Suppressor macrophage treated with lipopolysaccharide for 1 hour (primary cell): Measurements from ENCODE around the gene KCNQ1.

Experiments
- DNase-seq, 3 donors: peaks; one replicate each; pipeline ENCODE4 v3.0.0-alpha.2; 2020 to 2022

KCNQ1 gene

DNA sequence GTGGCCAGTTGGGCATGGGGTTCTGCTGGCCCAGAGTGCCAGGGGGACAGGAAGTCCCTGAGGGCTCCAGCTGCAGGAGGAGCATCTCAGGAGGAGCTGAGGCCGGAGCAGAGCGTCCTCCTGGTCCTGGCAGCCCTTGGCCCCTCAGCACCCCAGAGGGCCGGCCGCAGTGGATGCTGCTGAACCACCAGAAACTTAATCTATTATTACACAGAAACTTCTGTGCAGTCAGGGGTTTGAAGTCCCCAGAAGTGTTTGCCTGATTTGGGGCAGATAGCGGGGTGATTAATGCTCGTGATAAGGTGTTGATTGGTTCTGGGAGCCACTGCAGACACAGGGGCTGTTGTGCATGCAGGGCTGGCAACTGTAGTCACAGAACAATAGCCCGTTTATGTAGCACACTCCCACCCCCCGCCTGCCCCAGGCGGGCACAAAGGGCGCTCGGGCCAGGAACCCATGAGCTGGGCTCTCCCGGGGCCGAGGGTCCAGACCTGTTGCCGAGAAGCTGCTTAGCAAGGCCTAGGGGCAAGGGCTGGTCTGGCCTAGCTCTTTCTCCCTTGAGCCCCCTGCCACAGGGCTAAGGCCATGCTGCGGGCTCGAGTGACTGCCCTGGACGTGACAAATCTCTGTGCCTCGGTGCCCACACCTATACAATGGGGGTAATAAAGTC lies 284.0 kb downstream of the KCNQ1 start:
- DNase-seq: no peak

DNA sequence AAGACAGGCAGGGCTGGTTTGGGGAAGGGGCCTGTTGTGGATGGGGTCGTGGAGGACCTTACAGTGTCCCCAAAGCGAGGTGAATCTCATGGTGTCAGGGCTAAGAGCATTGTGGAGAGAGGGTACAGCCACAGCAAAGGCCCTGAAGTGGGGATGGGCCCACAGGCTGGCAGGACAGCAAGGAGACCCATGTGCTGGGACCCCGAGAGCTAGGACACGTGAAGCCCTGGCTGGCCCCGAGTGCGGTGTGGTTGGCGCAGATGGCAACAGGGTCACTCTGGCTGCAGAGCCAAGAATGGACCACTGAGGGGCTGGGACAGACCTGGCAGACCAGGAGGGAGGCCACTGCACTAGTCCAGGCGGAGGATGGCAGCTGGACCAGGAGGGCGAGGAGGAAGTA lies 285.0 kb downstream of the KCNQ1 start:
- DNase-seq: no peak

DNA sequence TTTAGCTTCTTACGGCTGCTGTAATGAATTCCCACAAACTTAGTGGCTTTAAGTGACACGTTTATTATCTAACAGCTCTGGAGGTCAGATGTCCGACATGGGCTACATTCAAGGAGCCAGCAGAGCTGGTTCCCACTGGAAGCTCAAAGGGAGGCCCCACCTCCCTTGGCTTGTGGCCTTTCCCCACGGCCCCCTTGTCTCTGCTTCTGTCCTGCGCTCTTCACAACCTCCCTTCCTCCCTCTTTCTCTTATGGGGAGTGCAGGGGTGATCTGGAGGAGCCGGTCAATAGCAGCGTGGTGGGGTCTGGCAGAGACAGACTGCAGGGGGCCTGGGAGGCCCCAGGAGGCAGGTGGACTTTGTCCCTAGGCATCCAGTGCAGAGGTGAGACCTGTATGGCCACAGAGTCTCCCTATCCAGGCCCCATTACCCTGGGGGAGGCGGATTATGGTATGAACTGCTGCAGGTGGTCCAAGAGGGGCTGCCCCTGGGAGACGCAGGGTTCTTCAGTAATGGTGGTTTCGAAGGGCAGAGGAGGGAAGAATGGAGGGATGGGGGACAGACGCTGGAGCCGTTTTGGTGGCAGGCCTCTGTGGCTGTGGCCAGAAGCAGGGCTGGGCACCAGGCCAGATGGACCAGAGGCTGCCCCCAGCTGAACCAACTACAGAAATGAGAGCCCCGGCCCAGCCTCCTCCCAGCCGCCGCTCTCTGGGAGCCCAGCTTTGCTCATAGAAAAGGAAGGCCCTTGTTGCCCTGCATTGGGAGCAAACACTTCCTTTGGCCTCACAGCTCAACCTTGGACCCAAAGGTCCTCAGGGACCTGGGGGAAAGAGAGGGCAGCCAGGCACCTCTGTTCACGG lies 285.7 kb downstream of the KCNQ1 start:
- DNase-seq: no peak

DNA sequence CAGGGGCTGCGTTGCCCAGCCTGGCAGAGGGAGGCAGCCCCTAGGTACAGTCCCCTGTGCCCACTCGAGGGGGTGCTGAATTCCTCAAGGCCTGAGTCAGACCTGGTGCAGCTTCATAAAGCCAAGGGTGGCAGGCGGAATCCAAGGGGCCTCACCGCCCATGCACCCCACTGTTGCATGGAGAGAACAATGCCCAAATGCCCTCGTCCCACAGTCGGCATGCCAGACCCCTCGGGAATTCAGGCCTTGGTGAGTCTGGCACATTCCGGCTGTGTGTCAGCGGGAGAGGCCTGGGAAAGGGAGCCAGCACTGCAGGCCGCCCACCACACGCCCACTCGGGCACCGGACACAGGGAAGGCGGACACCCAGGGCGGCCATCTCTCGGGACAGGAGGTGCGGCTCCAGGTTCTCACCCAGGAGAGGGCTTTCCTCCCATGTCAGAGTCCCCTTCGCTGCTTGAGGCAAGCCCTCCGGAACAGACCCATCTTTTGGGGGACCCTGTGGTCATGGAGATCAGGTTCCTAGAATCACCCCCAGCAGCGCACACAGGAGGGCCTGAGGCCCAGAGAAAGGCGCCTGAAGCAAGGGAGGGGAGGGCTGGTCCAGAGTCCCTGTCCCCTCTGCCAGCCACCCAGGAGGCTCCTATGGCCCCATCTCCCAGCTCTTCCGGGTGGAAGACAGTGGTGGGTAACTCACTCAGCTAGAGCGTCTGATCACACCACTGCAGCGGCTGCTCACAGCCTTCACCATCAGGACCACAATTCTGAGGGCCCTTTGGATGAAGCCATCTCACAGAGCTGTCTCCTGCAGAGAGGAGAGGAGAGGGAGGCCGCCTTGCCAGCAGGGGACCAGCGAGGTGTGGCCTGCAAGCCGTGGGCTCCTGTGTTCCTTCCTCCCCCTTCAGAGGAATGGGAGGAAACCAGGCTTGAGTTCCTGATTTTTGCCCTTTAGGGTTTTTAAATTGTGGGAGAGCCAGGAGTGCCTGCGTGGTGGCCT lies 286.6 kb downstream of the KCNQ1 start:
- no peak for DNase-seq

DNA sequence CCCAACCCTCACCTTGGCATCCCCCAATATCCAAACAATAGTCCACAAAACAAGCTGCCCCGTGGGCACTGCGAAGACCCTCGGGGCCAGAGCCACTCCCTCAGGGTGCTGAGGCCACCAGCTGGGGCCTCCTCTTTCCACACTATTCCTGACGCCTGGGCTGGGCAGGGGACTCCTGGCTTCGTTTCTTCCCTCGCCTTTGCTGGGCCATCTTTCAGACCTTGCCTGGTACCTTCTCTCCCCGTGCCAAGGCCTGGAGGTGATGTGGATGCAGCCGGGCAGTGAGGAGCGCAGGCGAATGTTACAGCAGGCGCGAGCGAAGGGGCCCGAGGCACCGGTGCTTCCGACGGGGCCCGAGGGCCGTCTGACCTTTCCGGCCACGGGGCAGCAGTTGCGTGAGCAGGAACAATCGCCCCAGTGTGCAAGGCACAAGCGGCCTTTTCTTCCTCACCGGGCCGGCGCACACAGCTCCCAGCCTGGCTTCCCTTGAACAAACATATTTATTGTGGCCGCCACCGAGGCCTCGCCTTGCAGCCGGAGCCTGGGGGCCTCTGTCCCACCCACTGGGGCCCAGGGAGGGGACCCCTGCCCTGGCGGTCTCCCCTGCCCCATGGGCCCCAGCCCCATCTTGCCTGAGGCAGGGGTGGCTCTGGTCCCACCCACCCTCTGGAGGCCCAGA lies 287.6 kb downstream of the KCNQ1 start:
- no peak for DNase-seq

DNA sequence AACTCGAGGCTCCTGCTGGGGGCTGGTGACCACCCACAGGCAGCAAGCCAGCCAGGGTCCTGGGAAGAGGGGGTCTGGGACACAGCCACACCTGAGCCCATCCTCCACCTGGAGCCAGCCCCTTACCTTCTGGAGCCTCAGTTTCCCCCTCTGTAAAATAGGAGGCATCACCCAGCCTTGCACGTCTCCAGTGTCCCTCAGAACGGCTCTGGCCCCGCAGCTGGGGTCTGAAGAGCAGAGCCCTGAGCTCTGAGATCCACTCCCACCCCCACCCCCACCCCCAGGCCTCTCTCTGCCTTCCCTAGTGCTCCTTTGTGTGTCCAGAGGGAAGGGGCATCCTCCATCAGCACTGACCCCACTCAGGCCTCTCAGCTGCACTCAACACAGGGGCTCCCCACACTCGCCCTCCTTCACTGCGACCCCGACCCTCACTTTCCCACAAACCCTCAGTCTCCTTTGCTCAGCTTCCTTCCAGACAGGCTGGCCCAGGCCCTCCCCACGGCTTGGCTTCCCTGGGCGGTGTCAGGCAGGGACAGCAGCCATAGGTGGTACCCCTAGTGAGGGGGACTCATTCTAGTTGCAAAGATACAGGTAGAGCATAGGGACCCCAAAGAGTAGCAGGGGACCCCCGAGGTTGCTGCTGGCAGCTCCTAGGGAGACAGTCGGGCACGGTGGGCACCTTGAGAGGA lies 288.3 kb downstream of the KCNQ1 start:
- no peak for DNase-seq

DNA sequence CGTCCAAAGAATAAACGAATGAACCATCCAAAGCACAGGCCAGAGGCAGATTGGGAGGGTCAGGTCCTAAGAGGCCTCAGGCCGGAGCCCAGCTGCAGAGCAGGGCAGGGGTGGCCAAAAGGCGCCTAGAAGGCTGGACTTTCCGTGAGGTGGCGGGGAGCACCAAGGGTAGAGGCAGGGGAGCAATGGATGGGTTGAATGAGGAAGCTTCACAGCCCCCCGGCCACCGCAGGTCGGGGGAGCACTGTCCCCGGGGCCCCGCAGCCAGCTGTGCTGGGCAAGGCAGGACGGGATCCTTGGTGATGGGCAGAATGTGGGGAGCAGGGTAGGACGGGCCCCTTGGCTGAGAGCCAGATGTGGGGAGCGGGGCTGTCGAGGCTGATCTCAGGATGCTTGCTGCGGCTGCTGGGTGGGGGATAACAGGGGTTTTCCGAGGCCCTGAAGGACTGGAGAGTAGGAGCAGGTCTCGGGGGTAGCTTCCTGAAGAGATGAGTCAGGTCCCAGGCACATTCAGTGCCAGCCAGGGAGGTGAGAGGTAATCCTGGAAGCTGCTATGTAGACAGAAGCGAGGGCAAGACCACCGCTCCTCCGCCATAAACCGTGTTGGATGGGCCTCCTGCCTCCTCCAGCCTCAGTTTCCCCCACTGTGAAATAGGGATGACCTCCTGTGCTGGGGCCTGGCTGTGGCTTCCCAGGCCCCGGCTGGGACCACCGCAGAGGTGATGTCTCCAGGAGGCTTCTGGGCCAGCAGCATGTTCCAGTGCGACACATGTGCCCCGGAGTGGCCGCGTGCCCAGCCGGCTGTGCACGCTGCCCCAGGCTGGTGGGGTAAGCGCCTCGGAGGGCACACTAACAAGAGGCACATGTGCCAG lies 289.6 kb downstream of the KCNQ1 start:
- DNase-seq: no peak

DNA sequence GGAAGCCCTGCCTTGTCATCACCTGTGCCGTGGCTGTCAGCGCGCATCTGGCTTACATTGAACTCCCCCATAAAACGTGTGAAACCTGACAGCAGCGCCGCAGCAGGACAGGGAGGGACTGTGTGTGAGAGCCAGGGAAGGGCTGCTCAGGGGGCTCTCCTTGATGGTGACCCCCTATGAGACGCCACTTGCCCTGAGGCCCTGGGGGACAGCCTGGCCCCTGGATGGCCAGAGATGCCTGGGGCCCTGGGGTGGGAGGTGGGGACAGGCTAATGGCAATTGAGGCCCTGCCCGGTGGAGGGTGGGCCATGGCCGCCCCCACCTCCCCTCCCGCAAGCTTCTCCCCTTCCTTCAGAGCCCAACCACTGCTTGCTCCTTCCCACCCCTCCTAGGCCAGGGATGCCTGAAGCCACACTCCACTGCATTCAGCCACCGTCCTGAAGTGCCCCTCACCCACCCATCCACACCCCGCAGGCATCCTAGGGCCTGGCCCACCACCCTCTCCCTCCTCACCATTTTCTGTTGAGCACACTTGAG lies 290.3 kb downstream of the KCNQ1 start:
- DNase-seq: no peak

DNA sequence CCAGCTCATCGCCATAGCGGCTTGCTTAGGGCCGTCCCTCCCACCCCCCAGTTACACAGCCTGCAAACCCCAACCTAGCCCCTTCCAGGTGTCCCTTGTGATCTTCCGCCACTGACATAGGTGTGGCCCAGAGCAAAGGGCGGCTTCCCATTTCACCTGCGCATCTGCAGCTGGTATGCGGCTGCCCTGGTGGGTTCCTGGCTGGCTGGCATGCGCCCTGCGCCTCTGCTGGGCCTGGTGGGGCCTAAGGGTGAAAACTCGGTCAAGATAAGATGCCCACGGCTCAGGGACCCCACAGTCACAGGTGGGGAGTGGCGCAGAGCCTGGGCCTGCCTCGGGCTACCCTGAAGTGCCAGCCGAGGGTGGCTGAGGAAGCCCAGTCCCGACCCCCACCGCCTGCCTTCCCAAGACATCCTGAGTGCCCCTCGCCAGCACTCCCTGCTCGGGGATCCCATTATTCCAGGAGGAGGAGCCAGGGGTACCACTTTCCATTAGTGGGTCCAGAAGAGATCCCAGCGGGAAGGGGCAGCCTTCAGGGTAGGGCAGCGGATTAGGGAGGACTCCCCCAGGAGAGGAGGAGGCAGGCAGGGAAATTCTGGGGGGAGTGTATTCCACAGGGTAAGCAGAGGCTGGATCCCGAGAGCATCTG lies 291.9 kb downstream of the KCNQ1 start:
- no peak for DNase-seq

DNA sequence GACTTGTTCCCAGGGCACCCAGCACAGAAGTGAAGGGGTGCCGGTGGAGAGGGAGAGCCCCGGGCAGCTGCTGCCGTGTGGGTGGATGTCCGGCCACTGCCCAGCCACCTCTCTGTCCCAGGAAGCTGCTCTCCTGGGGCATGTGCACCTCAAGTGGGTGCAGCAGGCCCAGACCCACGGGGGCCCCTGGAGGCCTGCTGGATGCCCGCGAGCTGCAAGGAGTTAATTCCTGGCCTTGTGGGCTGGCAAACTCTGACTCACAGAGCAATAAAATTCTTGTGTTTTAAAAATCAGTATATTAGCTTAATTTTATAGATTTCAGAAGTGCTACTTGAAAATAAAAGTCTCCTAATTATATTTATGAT lies 292.4 kb downstream of the KCNQ1 start:
- DNase-seq: no peak

DNA sequence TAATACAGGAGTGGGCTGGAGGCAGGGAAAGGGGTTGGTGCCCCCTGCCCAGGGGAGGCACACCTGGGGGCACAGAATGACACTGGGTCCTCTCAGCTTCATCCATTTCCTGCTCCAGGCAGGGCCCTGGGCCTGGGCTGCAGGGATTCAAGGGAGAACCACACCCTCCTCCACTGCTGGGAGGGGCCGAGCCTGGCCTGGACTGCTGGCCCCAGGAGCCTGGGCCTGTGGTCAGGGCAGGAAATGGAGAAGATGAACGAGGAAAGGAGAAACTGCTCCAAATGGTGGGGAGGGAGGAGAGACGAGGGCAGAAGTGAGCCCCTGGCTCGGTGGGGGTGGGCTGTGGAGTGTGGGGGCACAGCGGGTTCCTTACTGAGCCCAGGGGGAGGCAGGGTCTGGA lies 293.1 kb downstream of the KCNQ1 start:
- peak in 2 of 3 donors; percentile 6 to 18 for DNase-seq

DNA sequence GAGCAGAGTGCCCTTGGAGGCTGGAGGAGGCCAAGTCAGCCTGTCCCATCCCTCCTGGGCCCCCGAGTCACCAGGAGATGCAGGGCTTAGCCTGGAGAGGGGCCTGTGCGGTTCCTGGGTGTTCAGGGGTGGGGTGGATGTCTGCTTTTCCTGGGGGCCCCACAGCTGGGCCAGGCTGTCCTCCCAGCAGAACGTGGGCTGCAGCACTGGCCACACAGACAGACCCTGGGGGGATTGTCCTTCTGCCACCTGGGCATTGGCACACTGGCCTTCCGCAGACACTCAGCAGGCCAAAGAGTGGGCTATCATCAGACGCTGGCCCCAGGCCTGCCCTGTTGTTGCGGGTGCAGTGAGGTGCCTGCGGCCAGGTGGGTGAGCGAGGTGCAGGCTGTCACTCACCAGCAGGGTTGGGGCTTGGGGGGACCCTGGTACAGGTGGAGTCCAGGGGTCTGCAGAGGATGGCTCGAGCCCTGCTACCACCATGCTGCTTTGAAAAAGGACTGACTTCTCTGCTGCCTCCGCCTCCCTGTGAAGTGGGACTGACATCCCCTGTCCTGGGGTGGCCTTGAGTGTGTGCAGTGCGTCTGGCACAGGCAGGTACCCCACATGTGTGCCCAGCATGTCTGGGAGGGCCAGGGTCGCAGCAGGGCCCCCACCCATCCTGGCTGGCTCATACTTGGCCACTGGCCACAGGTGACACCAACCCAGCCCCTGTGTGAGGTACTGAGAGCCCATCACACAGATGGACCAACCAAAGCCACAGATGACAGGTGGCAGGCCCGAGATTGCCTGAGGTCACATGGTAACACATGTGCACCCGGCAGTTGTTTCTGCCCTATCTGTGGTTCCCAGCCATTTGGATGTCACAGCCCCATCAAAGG lies 294.0 kb downstream of the KCNQ1 start:
- DNase-seq: no peak

DNA sequence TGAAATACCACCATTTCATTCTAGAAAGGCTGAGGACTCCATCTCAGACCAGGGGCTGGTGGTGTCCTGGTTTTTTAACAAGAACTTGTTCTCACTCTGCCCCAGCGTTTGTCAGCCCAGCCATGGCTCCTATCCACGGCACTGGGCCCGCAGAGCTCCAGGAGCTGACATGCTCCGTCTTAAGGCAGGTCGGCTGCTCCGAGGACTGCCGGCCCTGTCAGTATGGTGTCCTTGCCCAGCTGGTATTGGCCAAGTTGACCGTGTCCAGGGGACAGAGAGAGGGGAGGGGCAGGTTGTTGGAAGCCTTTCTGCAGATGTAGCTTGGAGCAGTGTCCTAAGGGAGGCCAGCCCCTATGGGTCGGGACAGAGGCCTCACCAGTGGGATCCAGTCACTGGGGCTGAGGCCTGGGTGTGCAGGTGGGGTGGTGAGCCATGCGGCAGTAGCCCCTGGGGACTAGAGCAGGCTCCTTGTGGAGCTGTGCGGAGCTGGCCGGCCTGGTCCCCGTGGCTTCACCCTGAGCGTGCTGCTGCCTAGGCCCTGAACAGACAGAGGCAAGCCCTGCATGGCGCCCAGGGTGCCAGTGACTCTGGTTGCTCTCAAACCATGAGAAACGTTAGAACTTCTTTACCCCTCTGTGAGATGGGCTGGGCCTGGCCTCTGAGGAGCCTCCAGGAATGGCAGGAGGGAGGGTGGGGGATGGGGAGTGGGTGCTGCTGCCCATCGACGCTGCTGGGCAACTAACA lies 294.9 kb downstream of the KCNQ1 start:
- no peak for DNase-seq

DNA sequence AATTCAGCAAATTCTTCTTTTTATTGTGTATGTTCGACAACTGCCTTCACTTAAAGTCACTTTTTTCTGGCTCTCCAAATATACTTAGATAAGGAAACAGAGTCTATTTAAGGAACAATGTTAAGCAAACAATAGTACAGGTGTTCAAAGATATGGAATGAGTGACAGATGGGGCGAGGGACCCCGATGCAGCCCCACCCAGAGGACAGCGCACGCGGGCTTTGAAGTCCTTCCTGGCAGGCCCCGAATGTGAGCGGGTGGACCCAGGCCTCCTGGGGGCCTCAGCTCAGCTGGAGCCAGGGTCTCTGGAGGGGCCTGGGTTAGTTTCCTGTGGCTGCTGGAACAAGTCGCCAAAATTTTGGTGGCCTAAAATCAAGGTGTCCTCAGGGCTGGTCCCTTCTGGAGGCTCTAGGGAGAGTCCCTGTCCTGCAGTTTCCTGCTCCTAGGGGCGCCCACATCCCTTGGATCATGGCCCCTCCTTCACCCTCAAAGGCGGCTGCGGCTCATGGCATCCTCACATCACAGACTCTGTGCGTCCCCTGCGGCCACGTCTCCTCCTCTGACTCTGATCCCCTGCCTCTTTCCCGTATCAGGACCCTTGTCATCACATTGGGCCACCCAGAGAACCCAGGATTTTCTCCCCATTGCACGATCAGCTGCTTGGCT lies 295.6 kb downstream of the KCNQ1 start:
- no peak for DNase-seq

DNA sequence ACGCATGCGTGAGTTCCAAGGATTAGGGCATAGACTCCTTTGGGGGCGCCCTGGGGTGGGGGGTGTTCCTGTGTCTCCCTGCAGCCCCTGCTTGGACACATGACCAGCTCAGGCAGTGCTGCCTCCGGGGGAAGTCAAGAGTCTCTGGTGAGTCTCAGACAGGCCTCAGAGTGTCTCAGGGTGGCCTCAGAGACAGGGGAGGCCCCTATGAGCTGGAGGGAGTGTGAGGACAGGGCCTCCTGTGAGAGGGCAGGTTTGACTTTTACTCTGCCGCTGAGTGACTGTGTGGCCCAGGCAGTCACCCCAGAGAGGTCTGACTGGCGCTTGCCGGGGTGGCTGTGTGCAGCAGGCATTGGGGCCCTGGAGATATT lies 296.2 kb downstream of the KCNQ1 start:
- DNase-seq: peak in 1 of 3 donors; percentile 3

DNA sequence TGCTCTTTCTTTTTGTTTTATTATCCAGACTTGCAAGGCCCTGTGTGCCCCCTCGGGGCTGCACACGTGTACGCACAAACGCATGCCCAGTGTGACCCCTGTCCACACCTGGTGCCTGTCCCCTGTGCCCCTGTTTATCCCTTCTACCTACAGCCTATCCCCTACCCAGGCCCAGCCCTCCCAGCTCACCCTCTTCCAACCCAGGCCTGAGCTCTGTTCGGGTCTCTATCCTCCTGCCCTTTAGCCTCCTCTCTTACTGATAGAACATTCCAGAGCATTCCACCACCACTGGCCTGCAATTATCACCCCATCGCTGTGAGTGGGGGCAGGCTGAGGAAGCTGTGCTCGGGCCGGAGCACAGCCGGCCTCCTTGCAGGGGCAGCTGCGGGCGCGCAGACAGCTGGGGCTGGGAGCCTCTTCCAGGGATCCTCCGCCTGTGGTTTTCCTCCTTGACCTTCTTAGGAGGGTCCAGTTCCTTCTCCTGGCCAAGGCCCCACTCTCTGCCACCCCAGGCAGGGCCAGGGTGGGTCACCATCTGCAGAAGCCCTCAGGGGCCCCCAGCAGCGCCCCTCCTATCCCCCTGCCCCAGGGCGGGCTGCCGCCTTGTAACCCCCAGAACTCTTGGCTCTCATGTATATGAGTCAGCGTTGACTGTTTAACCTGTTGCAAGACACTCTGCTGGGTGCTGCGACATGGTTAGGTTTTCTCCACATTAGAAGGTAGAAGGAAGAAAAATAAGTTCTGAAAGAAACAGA lies 296.7 kb downstream of the KCNQ1 start:
- peak in 2 of 3 donors; percentile 10 to 17 for DNase-seq

DNA sequence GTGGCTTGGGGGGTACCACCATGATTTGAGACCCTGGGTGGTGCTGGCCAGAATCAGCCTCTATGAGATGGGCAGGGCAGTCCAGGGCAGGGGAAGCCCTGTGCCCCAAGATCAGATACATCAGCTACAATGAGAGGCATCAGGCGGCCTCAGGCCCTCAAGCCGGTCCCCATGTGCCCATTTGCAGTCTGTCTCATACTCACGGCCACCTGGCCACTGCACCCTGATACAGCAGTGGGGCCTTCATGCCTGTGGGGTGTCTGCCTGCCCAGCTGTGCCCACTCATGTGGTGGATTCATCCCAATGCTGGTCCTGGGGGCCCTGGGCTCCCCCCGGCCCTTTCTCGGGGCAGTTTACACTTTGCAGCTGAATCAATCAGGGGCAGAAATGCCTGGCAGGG lies 297.4 kb downstream of the KCNQ1 start:
- no peak for DNase-seq
